ENCODE results near the gene REC8.

The REC8 gene

DNA sequence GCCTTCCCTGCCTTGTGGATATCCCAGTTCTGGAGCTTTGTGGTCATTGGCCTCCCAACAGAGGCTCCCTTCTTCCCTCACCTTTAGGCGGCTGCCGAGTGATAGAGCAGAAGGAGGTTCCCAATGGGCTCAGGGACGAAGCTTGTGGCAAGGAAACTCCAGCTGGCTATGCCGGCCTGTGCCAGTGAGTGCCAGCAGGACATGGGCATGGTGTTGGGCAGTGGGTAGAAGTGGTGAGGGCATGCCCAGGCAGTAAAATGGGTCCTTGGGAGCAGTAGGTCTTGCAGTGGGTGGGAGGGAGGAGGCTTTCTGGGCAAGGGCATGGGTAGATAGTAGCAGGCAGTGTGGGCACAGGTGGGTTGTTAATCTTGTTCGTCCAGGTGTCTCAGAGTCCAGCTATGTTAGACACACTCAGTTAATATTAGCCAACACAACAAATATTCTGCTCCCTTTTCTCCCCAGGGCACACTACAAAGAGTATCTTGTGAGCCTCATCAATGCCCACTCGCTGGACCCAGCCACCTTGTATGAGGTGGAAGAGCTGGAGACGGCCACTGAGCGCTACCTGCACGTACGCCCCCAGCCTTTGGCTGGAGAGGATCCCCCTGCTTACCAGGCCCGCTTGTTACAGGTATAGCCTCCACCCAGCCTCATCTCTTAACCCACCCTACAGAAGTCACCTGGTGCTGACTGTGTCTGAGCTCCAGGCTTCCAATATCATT, 11.9 kb upstream of the REC8 start:
- no peak for DNase-seq
- TF ChIP-seq, protein P1, sequence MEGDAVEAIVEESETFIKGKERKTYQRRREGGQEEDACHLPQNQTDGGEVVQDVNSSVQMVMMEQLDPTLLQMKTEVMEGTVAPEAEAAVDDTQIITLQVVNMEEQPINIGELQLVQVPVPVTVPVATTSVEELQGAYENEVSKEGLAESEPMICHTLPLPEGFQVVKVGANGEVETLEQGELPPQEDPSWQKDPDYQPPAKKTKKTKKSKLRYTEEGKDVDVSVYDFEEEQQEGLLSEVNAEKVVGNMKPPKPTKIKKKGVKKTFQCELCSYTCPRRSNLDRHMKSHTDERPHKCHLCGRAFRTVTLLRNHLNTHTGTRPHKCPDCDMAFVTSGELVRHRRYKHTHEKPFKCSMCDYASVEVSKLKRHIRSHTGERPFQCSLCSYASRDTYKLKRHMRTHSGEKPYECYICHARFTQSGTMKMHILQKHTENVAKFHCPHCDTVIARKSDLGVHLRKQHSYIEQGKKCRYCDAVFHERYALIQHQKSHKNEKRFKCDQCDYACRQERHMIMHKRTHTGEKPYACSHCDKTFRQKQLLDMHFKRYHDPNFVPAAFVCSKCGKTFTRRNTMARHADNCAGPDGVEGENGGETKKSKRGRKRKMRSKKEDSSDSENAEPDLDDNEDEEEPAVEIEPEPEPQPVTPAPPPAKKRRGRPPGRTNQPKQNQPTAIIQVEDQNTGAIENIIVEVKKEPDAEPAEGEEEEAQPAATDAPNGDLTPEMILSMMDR (IDR thresholded peaks at IDR 0.05): no peak
- Mint-ChIP-seq H3K27me3 (ENCODE audit: low read depth, poor library complexity) (no peaks in the 10 kb centered on the region), H3K36me3 (ENCODE audit: low read depth) (peaks cover 42% of the 10 kb centered on the region), H3K9me3 (no peaks in the 10 kb centered on the region), H3K4me1 (peaks cover 30% of the 10 kb centered on the region), H3K4me3 (no peak overlapping the region), H3K27ac (no peak overlapping the region)

DNA sequence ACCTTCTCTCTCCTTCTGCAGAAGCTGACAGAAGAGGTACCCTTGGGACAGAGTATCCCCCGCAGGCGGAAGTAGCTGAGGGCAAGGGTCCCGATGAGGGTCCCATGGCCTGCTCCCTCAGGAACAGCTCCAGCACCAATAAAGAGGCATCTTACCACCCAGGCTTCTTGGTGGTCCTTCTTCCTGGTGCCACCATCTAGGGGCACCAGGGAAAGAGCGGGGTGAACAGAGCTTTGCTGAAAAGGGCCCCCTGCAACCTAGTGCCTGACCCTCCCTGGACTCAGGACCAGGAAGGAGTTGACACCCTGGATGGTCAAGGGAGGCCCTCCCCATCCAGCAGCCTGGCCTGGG, 11.4 kb upstream of the REC8 start:
- Mint-ChIP-seq H3K27ac (no peak overlapping the region), H3K9me3 (no peaks in the 10 kb centered on the region), H3K4me1 (peaks cover 30% of the 10 kb centered on the region), H3K4me3 (no peak overlapping the region), H3K36me3 (ENCODE audit: low read depth) (peaks cover 45% of the 10 kb centered on the region), H3K27me3 (ENCODE audit: low read depth, poor library complexity) (no peaks in the 10 kb centered on the region)
- TF ChIP-seq, protein P1 (IDR thresholded peaks at IDR 0.05): no peak
- no peak for DNase-seq

DNA sequence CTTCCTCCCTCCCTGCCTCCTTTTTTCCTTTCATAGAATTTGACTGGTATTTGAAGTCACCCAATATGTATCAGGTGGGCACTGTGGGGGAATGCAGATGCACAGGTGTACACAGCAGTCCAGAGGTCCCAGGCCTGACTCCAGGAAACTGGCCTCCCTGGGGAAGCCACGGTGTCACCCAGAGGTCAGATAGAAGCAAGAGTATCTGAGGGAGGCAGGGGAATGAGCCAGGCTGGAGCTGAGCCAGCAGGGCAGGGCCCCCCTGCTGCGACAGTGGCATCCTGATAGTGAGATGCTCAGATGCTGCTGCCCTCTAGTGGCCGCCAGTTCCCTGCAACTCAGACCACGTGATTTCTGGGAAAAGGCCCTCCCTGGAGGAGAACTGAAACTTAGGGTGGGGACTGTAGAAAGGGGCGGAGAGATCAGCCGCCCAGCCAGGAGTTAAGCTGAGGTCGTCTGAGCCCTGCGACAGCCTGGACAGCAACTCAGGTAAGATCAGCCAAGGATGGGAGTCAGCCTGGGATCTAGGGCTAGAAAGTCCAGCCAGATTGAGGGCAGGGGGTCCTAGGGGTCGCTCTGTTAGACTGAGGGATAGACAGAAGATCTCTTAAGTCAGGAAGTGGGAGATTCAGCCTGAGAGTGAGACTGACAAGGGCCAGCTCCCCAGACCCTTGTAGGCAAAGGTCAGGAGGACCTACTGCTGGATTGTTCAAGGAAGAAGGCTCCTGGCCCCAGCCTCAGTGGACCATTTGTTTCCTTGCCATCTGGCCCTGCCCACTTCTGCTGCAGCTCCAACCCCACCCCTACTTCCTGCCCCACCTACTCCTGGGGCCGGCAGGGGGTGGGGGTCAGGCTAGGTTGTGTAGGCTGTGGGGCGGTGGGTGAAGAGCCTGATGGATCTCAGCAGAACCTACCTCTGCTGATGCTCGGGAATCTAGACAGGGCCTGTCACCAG, 10.8 kb upstream of the REC8 start, which contains the start of gene IRF9:
TSS of gene IRF9 (plus strand) at position 416 of the 955 bp plus-strand sequence. CDS start 880 bp downstream, outside the sequence.
- Mint-ChIP-seq H3K36me3 (ENCODE audit: low read depth) (peaks cover 45% of the 10 kb centered on the region), H3K9me3 (no peaks in the 10 kb centered on the region)

DNA sequence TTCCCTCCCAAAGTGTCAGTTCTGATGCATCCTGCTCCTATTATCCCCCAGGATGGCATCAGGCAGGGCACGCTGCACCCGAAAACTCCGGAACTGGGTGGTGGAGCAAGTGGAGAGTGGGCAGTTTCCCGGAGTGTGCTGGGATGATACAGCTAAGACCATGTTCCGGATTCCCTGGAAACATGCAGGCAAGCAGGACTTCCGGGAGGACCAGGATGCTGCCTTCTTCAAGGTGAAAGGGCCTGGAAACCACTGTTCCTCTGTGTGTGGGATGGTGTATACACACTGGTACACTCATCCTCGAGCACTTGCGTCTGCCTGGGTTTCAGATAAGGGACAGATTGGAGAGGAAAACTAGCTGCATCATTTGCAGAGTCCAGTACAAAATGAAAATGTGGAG, 9.8 kb upstream of the REC8 start:
- Mint-ChIP-seq H3K27me3 (ENCODE audit: low read depth, poor library complexity) (no peaks in the 10 kb centered on the region), H3K36me3 (ENCODE audit: low read depth) (peaks cover 47% of the 10 kb centered on the region), H3K4me1 (peaks cover 30% of the 10 kb centered on the region), H3K4me3 (peak overlapping the region; percentile 91), H3K27ac (peak overlapping the region; percentile 96), H3K9me3 (no peaks in the 10 kb centered on the region)
- no peak for DNase-seq
- TF ChIP-seq, protein P1 (IDR thresholded peaks at IDR 0.05): no peak

More for the DNA sequence above, 10.8 kb upstream of the REC8 start, which contains the start of gene IRF9:
- TF ChIP-seq, protein P1 (IDR thresholded peaks at IDR 0.05): peak; percentile 90
- peak within 1 kb of the TSS; percentile 91 for H3K4me3 Mint-ChIP-seq
- DNase-seq: peak; percentile 99
- peak within 1 kb of the TSS; percentile 99 for H3K27ac Mint-ChIP-seq
- no peaks in the 10 kb centered on the region for H3K27me3 Mint-ChIP-seq (ENCODE audit: low read depth, poor library complexity)
- H3K4me1 Mint-ChIP-seq: peaks cover 30% of the 10 kb centered on the region

DNA sequence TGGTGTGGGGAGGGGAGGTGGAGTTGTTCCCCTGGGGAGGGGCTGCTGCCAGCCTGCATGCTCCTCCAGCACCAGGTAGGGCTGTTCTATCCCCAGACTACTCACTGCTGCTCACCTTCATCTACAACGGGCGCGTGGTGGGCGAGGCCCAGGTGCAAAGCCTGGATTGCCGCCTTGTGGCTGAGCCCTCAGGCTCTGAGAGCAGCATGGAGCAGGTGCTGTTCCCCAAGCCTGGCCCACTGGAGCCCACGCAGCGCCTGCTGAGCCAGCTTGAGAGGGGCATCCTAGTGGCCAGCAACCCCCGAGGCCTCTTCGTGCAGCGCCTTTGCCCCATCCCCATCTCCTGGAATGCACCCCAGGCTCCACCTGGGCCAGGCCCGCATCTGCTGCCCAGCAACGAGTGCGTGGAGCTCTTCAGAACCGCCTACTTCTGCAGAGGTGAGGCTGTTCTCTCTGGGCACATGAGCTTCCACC, 7.3 kb upstream of the REC8 start:
- Mint-ChIP-seq H3K9me3 (no peaks in the 10 kb centered on the region), H3K4me1 (peaks cover 30% of the 10 kb centered on the region), H3K36me3 (ENCODE audit: low read depth) (peaks cover 41% of the 10 kb centered on the region), H3K4me3 (no peak overlapping the region), H3K27ac (no peak overlapping the region), H3K27me3 (ENCODE audit: low read depth, poor library complexity) (no peaks in the 10 kb centered on the region)
- no peak for DNase-seq
- TF ChIP-seq, protein P1 (IDR thresholded peaks at IDR 0.05): no peak

Data from nephron progenitor cell (in vitro differentiated cells).